MCF 10A (cell line): ENCODE measurements around the gene TRAK1. TPM values are rescaled to one million over a fixed set of nuclear protein-coding genes. Genes with fewer than 3 reads are reported as not detected.

ENCODE experiments used
- BruUV-seq: library from RNA; stranded (reverse); fragments of 400-500 nt; replicated peaks from 2 replicates; lab custom pipeline; 2021; lab: Mats Ljungman, UMichigan
- CTCF ChIA-PET: fragments of 300-600 bp; sonication (Branson Sonifier 250); formaldehyde crosslinking; extraction: SDS; loops from one replicate; lab custom pipeline; 2021; ENCODE audit warnings: antibody characterized with exemption, inconsistent platforms; lab: Yijun Ruan, JAX
- POLR2A ChIA-PET: fragments of 300-600, 350-650 bp; sonication (Branson Sonifier 250); formaldehyde crosslinking; extraction: SDS; loops from one replicate; lab custom pipeline; 2020; ENCODE audit warnings: antibody characterized with exemption, inconsistent platforms; lab: Yijun Ruan, JAX
- DNase-seq: peaks from one replicate; pipeline ENCODE4 v3.0.0-alpha.2; 2018; ENCODE audit not compliant: unreplicated experiment
- H3K27ac Mint-ChIP-seq: one replicate; pipeline ENCODE4 v1.8.0; 2022; ENCODE audit warnings: mild to moderate bottlenecking, low read depth, mixed read lengths; ENCODE audit not compliant: unreplicated experiment
- H3K27me3 Mint-ChIP-seq: one replicate; pipeline ENCODE4 v1.8.0; 2022; ENCODE audit warnings: mixed read lengths; ENCODE audit not compliant: insufficient read depth, unreplicated experiment
- H3K36me3 Mint-ChIP-seq: one replicate; pipeline ENCODE4 v1.8.0; 2022; ENCODE audit warnings: mild to moderate bottlenecking, moderate library complexity, mixed read lengths; ENCODE audit not compliant: insufficient read depth, unreplicated experiment
- H3K4me1 Mint-ChIP-seq: one replicate; pipeline ENCODE4 v1.8.0; 2022; ENCODE audit warnings: mixed read lengths; ENCODE audit not compliant: insufficient read depth, unreplicated experiment
- H3K4me3 Mint-ChIP-seq: one replicate; pipeline ENCODE4 v1.8.0; 2022; ENCODE audit warnings: mild to moderate bottlenecking, moderate library complexity, mixed read lengths; ENCODE audit not compliant: unreplicated experiment
- H3K9me3 Mint-ChIP-seq: one replicate; pipeline ENCODE4 v1.8.0; 2022; ENCODE audit warnings: mixed read lengths; ENCODE audit not compliant: unreplicated experiment
- intact Hi-C: fragments of 100-400 bp; cut with micrococcal nuclease; formaldehyde crosslinking; loops from 2 replicates; pipeline ENCODE4 v1.14.1; 2022
- total RNA-seq: library from RNA; stranded (reverse); gene quantifications from 2 replicates; pipeline ENCODE4 v1.2.3, GENCODE V29; 2022
- TF ChIP-seq, protein P1 (sequence below): fragments of 200-600 bp; IDR thresholded peaks from one replicate; pipeline ENCODE4 v1.8.0; 2022; ENCODE audit warnings: antibody characterized with exemption, mild to moderate bottlenecking; ENCODE audit not compliant: unreplicated experiment

TRAK1 gene
- total RNA-seq, 1 experiment from 2014 or later = 33.2 TPM

GRCh38 chr3:42189736-42190135, 98.6 kb downstream of the TRAK1 start:
- POLR2A ChIA-PET = interaction anchor here (0.6 to 0.9 kb wide), 3 partner anchors 70 to 185 kb away, joined by 3 read pairs; no protein-coding TSS in a partner anchor
- BruUV-seq = no TSS peak
- TF ChIP-seq, protein P1, sequence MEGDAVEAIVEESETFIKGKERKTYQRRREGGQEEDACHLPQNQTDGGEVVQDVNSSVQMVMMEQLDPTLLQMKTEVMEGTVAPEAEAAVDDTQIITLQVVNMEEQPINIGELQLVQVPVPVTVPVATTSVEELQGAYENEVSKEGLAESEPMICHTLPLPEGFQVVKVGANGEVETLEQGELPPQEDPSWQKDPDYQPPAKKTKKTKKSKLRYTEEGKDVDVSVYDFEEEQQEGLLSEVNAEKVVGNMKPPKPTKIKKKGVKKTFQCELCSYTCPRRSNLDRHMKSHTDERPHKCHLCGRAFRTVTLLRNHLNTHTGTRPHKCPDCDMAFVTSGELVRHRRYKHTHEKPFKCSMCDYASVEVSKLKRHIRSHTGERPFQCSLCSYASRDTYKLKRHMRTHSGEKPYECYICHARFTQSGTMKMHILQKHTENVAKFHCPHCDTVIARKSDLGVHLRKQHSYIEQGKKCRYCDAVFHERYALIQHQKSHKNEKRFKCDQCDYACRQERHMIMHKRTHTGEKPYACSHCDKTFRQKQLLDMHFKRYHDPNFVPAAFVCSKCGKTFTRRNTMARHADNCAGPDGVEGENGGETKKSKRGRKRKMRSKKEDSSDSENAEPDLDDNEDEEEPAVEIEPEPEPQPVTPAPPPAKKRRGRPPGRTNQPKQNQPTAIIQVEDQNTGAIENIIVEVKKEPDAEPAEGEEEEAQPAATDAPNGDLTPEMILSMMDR = no peak
- peaks cover 37% of the 10 kb centered on the region for H3K36me3 Mint-ChIP-seq
- CTCF ChIA-PET = interaction anchor here (0.6 to 13.4 kb wide), 22 partner anchors 8 to 1749 kb away, joined by 3 to 369 read pairs (median 10); no protein-coding TSS in a partner anchor
- H3K27ac Mint-ChIP-seq = no peak overlapping the region
- H3K27me3 Mint-ChIP-seq = no peaks in the 10 kb centered on the region
- H3K4me3 Mint-ChIP-seq = no peak overlapping the region
- no peaks in the 10 kb centered on the region for H3K9me3 Mint-ChIP-seq
- peaks cover 8% of the 10 kb centered on the region for H3K4me1 Mint-ChIP-seq
- intact Hi-C loops = no loop called here
- DNase-seq = no peak

- peak; percentile 78 for DNase-seq
These were observed 99.7 kb downstream of the TRAK1 start for GRCh38 chr3:42190701-42191442.

GRCh38 chr3:42191443-42191747, 100.2 kb downstream of the TRAK1 start:
- Mint-ChIP-seq H3K4me3 (no peak overlapping the region), H3K27ac (no peak overlapping the region), H3K27me3 (no peaks in the 10 kb centered on the region), H3K36me3 (peaks cover 40% of the 10 kb centered on the region), H3K9me3 (no peaks in the 10 kb centered on the region), H3K4me1 (no peaks in the 10 kb centered on the region)
- BruUV-seq = no TSS peak
- POLR2A ChIA-PET = interaction anchor here (0.5 to 1.7 kb wide), 6 partner anchors 30 to 1686 kb away, joined by 3 to 10 read pairs (median 6); no protein-coding TSS in a partner anchor
- CTCF ChIA-PET = interaction anchor here (0.5 to 13.4 kb wide), 43 partner anchors 9 to 302 kb away, joined by 3 to 369 read pairs (median 8); no protein-coding TSS in a partner anchor
- intact Hi-C loops = loop anchor here (1.0 kb wide), 2 partner anchors 74 to 297 kb away; no protein-coding TSS in a partner anchor
- no peak for DNase-seq
- TF ChIP-seq, protein P1 = no peak

More at GRCh38 chr3:42190701-42191442, 99.7 kb downstream of the TRAK1 start:
- H3K27ac Mint-ChIP-seq = no peak overlapping the region
- ChIA-PET POLR2A (interaction anchor here (0.5 to 1.7 kb wide), 5 partner anchors 30 to 1685 kb away, joined by 3 to 10 read pairs (median 7); no protein-coding TSS in a partner anchor), CTCF (interaction anchor here (0.6 to 13.4 kb wide), 45 partner anchors 9 to 627 kb away, joined by 3 to 369 read pairs (median 7); no protein-coding TSS in a partner anchor)
- H3K36me3 Mint-ChIP-seq = peaks cover 40% of the 10 kb centered on the region
- H3K4me3 Mint-ChIP-seq = no peak overlapping the region
- H3K9me3 Mint-ChIP-seq = no peaks in the 10 kb centered on the region
- no peaks in the 10 kb centered on the region for H3K27me3 Mint-ChIP-seq
- intact Hi-C loops = loop anchor here (1.0 kb wide), 2 partner anchors 74 to 297 kb away; no protein-coding TSS in a partner anchor
- TF ChIP-seq, protein P1 = peak; percentile 85
- no peaks in the 10 kb centered on the region for H3K4me1 Mint-ChIP-seq
- BruUV-seq = no TSS peak
